ENCODE data around the gene ERRFI1.
"Not testable (repeated sequence)": the region's sequence is repeated elsewhere in the genome, so short reads cannot be mapped to it uniquely, and the experiment has no call there.

ERRFI1 gene

GRCh38 chr1:7973086-7973485, 53.0 kb downstream of the ERRFI1 start:
- Histone ChIP-seq H3K9ac (ENCODE audit: insufficient read length, low read depth) (no peak overlapping the region), H3K36me3 (ENCODE audit: insufficient read depth, insufficient read length, low read length) (peaks cover 65% of the 10 kb centered on the region), H3K9me3 (ENCODE audit: insufficient read depth, low read length) (no peaks in the 10 kb centered on the region), H3K4me1 (ENCODE audit: insufficient read depth, insufficient read length) (no peaks in the 10 kb centered on the region), H3K4me3 (ENCODE audit: insufficient read length, low read depth) (no peak overlapping the region), H3K27me3 (ENCODE audit: insufficient read depth, insufficient read length) (no peaks in the 10 kb centered on the region)
- DNase-seq (ENCODE audit: low read depth, low spot score): no peak
- TF ChIP-seq ZNF274 (IDR thresholded peaks at IDR 0.05; ENCODE audit: low read depth, low read length) (no peak), YY1 (IDR thresholded peaks at IDR 0.05; ENCODE audit: insufficient read depth, insufficient read length) (no peak), SUZ12 (IDR thresholded peaks at IDR 0.05; ENCODE audit: extremely low read depth, insufficient read depth, insufficient read length) (no peak)

GRCh38 chr1:7972285-7972684, 53.8 kb downstream of the ERRFI1 start:
- no peak for DNase-seq (ENCODE audit: low read depth, low spot score)
- Histone ChIP-seq H3K27me3 (ENCODE audit: insufficient read depth, insufficient read length) (no peaks in the 10 kb centered on the region), H3K9me3 (ENCODE audit: insufficient read depth, low read length) (no peaks in the 10 kb centered on the region), H3K4me3 (ENCODE audit: insufficient read length, low read depth) (no peak overlapping the region), H3K4me1 (ENCODE audit: insufficient read depth, insufficient read length) (no peaks in the 10 kb centered on the region), H3K36me3 (ENCODE audit: insufficient read depth, insufficient read length, low read length) (peaks cover 65% of the 10 kb centered on the region), H3K9ac (ENCODE audit: insufficient read length, low read depth) (no peak overlapping the region)
- no peak for TF ChIP-seq YY1 (IDR thresholded peaks at IDR 0.05; ENCODE audit: insufficient read depth, insufficient read length)
- no peak for TF ChIP-seq ZNF274 (IDR thresholded peaks at IDR 0.05; ENCODE audit: low read depth, low read length)
- TF ChIP-seq SUZ12 (IDR thresholded peaks at IDR 0.05; ENCODE audit: extremely low read depth, insufficient read depth, insufficient read length): no peak

GRCh38 chr1:7971024-7971423, 55.1 kb downstream of the ERRFI1 start:
- Histone ChIP-seq H3K36me3 (ENCODE audit: insufficient read depth, insufficient read length, low read length) (peaks cover 65% of the 10 kb centered on the region), H3K4me1 (ENCODE audit: insufficient read depth, insufficient read length) (no peaks in the 10 kb centered on the region), H3K4me3 (ENCODE audit: insufficient read length, low read depth) (no peak overlapping the region), H3K9ac (ENCODE audit: insufficient read length, low read depth) (no peak overlapping the region), H3K9me3 (ENCODE audit: insufficient read depth, low read length) (no peaks in the 10 kb centered on the region), H3K27me3 (ENCODE audit: insufficient read depth, insufficient read length) (no peaks in the 10 kb centered on the region)
- no peak for DNase-seq (ENCODE audit: low read depth, low spot score)
- TF ChIP-seq SUZ12 (IDR thresholded peaks at IDR 0.05; ENCODE audit: extremely low read depth, insufficient read depth, insufficient read length): no peak
- no peak for TF ChIP-seq YY1 (IDR thresholded peaks at IDR 0.05; ENCODE audit: insufficient read depth, insufficient read length)

- Histone ChIP-seq H3K36me3 (ENCODE audit: insufficient read depth, insufficient read length, low read length) (peaks cover 70% of the 10 kb centered on the region), H3K27me3 (ENCODE audit: insufficient read depth, insufficient read length) (no peaks in the 10 kb centered on the region), H3K4me3 (ENCODE audit: insufficient read length, low read depth) (no peak overlapping the region), H3K4me1 (ENCODE audit: insufficient read depth, insufficient read length) (no peaks in the 10 kb centered on the region), H3K9me3 (ENCODE audit: insufficient read depth, low read length) (no peaks in the 10 kb centered on the region), H3K9ac (ENCODE audit: insufficient read length, low read depth) (no peak overlapping the region)
- DNase-seq (ENCODE audit: low read depth, low spot score): no peak
- TF ChIP-seq SUZ12 (IDR thresholded peaks at IDR 0.05; ENCODE audit: extremely low read depth, insufficient read depth, insufficient read length): no peak
- no peak for TF ChIP-seq YY1 (IDR thresholded peaks at IDR 0.05; ENCODE audit: insufficient read depth, insufficient read length)
- TF ChIP-seq ZNF274 (IDR thresholded peaks at IDR 0.05; ENCODE audit: low read depth, low read length): no peak
Observed at GRCh38 chr1:7970246-7970645, 55.9 kb downstream of the ERRFI1 start.

GRCh38 chr1:7967651-7968050, 58.5 kb downstream of the ERRFI1 start:
- Histone ChIP-seq H3K9me3 (ENCODE audit: insufficient read depth, low read length) (no peaks in the 10 kb centered on the region), H3K36me3 (ENCODE audit: insufficient read depth, insufficient read length, low read length) (peaks cover 87% of the 10 kb centered on the region), H3K4me1 (ENCODE audit: insufficient read depth, insufficient read length) (no peaks in the 10 kb centered on the region), H3K9ac (ENCODE audit: insufficient read length, low read depth) (no peak overlapping the region), H3K4me3 (ENCODE audit: insufficient read length, low read depth) (no peak overlapping the region), H3K27me3 (ENCODE audit: insufficient read depth, insufficient read length) (no peaks in the 10 kb centered on the region)
- TF ChIP-seq ZNF274 (IDR thresholded peaks at IDR 0.05; ENCODE audit: low read depth, low read length) (no peak), SUZ12 (IDR thresholded peaks at IDR 0.05; ENCODE audit: extremely low read depth, insufficient read depth, insufficient read length) (no peak)
- DNase-seq (ENCODE audit: low read depth, low spot score): no peak

- TF ChIP-seq SUZ12 (IDR thresholded peaks at IDR 0.05; ENCODE audit: extremely low read depth, insufficient read depth, insufficient read length): no peak
- TF ChIP-seq YY1 (IDR thresholded peaks at IDR 0.05; ENCODE audit: insufficient read depth, insufficient read length): no peak
- no peak for TF ChIP-seq ZNF274 (IDR thresholded peaks at IDR 0.05; ENCODE audit: low read depth, low read length)
- Histone ChIP-seq H3K4me3 (ENCODE audit: insufficient read length, low read depth) (no peak overlapping the region), H3K36me3 (ENCODE audit: insufficient read depth, insufficient read length, low read length) (peaks cover 83% of the 10 kb centered on the region), H3K4me1 (ENCODE audit: insufficient read depth, insufficient read length) (no peaks in the 10 kb centered on the region), H3K9ac (ENCODE audit: insufficient read length, low read depth) (no peak overlapping the region), H3K27me3 (ENCODE audit: insufficient read depth, insufficient read length) (no peaks in the 10 kb centered on the region), H3K9me3 (ENCODE audit: insufficient read depth, low read length) (no peaks in the 10 kb centered on the region)
- no peak for DNase-seq (ENCODE audit: low read depth, low spot score)
Observed at GRCh38 chr1:7967196-7967595, 58.9 kb downstream of the ERRFI1 start.

GRCh38 chr1:7964476-7964875, 61.6 kb downstream of the ERRFI1 start:
- no peaks in the 10 kb centered on the region for H3K4me1 ChIP-seq (ENCODE audit: insufficient read depth, insufficient read length)
- H3K36me3 ChIP-seq (ENCODE audit: insufficient read depth, insufficient read length, low read length): peaks cover 60% of the 10 kb centered on the region
- DNase-seq (ENCODE audit: low read depth, low spot score): no peak
- peak overlapping the region; percentile 21 for H3K9ac ChIP-seq (ENCODE audit: insufficient read length, low read depth)
- H3K27me3 ChIP-seq (ENCODE audit: insufficient read depth, insufficient read length): no peaks in the 10 kb centered on the region
- H3K9me3 ChIP-seq (ENCODE audit: insufficient read depth, low read length): no peaks in the 10 kb centered on the region
- H3K4me3 ChIP-seq (ENCODE audit: insufficient read length, low read depth): no peak overlapping the region
- no peak for TF ChIP-seq YY1 (IDR thresholded peaks at IDR 0.05; ENCODE audit: insufficient read depth, insufficient read length)
- no peak for TF ChIP-seq ZNF274 (IDR thresholded peaks at IDR 0.05; ENCODE audit: low read depth, low read length)
- no peak for TF ChIP-seq SUZ12 (IDR thresholded peaks at IDR 0.05; ENCODE audit: extremely low read depth, insufficient read depth, insufficient read length)

- not testable (repeated sequence) for H3K27me3 ChIP-seq (ENCODE audit: insufficient read depth, insufficient read length); H3K4me3 ChIP-seq (ENCODE audit: insufficient read length, low read depth); H3K9ac ChIP-seq (ENCODE audit: insufficient read length, low read depth); DNase-seq (ENCODE audit: low read depth, low spot score); H3K9me3 ChIP-seq (ENCODE audit: insufficient read depth, low read length); H3K4me1 ChIP-seq (ENCODE audit: insufficient read depth, insufficient read length)
- H3K36me3 ChIP-seq (ENCODE audit: insufficient read depth, insufficient read length, low read length): peaks cover 56% of the 10 kb centered on the region
Observed at GRCh38 chr1:7963841-7964240, 62.3 kb downstream of the ERRFI1 start.

GRCh38 chr1:7963378-7963730, 62.8 kb downstream of the ERRFI1 start:
- not testable (repeated sequence) for H3K4me3 ChIP-seq (ENCODE audit: insufficient read length, low read depth); H3K9ac ChIP-seq (ENCODE audit: insufficient read length, low read depth); H3K9me3 ChIP-seq (ENCODE audit: insufficient read depth, low read length); H3K27me3 ChIP-seq (ENCODE audit: insufficient read depth, insufficient read length); H3K4me1 ChIP-seq (ENCODE audit: insufficient read depth, insufficient read length); DNase-seq (ENCODE audit: low read depth, low spot score)
- peaks cover 51% of the 10 kb centered on the region for H3K36me3 ChIP-seq (ENCODE audit: insufficient read depth, insufficient read length, low read length)

Measured in NT2/D1 (cell line).